KBM-7 (cell line): ENCODE data around the gene OR10A4.
"Not testable (repeated sequence)": the region's sequence is repeated elsewhere in the genome, so short reads cannot be mapped to it uniquely, and the experiment has no call there.

Source experiments
- DNase-seq: peaks from one replicate; pipeline ENCODE4 v3.0.0-alpha.2; 2015
- in situ Hi-C: fragments of 300-500 bp; cut with MboI; formaldehyde crosslinking; loops from 2 replicates; pipeline ENCODE4 v1.14.3; 2020; ENCODE audit warnings: low sequenced_read_pairs, low pct_unique_long_range_greater_than_20kb, mixed read lengths

OR10A4 gene, protein sequence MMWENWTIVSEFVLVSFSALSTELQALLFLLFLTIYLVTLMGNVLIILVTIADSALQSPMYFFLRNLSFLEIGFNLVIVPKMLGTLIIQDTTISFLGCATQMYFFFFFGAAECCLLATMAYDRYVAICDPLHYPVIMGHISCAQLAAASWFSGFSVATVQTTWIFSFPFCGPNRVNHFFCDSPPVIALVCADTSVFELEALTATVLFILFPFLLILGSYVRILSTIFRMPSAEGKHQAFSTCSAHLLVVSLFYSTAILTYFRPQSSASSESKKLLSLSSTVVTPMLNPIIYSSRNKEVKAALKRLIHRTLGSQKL

GRCh38 chr11:6876325-6876724, at the start of gene OR10A4:
TSS of gene OR10A4 (plus strand) at chr11:6876625. CDS start at chr11:6876648, 23 bp downstream.
- no peak for DNase-seq
- in situ Hi-C loops = no loop called here

GRCh38 chr11:6828103-6828502, 48.3 kb upstream of the OR10A4 start:
- in situ Hi-C loops = no loop called here
- DNase-seq = no peak

DNA sequence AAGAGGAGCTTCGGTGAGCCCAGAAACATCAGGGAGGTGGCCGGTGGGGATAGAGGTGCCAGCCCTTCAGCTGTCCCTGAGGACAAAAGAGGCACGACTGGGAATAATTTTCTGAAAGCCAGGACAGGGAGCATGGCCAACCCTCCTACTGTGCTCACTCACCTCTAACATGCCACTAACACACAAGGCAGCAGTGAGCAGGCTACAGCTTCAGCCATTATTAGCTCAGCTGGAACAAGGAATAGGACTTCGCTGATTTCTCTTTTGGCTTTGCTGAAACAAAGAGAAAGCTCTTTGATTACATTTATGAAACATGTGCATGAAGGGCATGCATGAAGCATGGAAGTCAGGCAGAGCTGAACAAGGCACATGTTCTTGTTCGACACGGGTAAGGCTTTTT, 43.1 kb upstream of the OR10A4 start:
- DNase-seq = no peak
- in situ Hi-C loops = no loop called here

GRCh38 chr11:6834021-6834420, 42.4 kb upstream of the OR10A4 start:
- in situ Hi-C loops = no loop called here
- DNase-seq = no peak

- no peak for DNase-seq
- in situ Hi-C loops = no loop called here
Observed at GRCh38 chr11:6841694-6842093, 34.7 kb upstream of the OR10A4 start.

DNA sequence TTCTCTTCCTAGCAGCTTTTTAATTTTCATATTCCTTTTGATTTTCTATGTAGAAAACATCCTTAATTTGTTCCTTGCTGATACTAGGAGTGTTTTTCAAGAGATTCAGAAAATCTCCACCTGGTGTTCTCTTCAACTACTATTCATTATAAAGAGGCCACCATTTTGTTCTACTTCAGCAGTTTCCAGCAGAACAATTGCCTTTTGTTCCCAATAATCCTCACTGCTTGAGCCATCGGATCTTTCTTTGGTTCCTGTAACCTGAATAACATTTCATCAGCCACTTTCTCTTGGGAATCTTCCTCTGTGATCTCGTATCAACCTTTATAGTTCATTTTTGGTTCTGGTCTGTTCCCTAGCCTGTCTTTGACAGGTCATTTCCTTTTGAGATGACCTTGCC, 32.8 kb upstream of the OR10A4 start:
- in situ Hi-C loops = no loop called here
- DNase-seq = no peak

GRCh38 chr11:6844356-6844755, 32.1 kb upstream of the OR10A4 start:
- in situ Hi-C loops = no loop called here
- no peak for DNase-seq

DNA sequence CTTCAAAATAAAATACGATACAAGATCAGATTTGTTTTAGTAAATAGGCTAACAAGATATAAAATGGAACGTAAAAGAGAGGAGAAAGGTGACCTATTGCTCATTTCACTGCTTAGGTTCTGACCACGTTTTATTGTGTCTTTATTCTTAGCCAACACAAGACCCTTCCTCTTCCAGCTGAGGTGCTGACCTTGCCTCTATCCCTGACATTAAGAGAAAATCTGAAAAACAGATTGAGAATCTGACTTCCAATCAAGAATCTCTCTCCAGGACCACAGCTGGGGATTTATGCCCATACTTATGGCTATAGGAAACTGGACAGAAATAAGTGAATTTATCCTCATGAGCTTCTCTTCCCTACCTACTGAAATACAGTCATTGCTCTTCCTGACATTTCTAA, 31.0 kb upstream of the OR10A4 start, which contains the start of gene OR10A5:
TSS of gene OR10A5 (plus strand) at position 301 of the 400 bp plus-strand sequence. CDS start at position 301, 0 bp downstream.
- in situ Hi-C loops = no loop called here
- DNase-seq = no peak

DNA sequence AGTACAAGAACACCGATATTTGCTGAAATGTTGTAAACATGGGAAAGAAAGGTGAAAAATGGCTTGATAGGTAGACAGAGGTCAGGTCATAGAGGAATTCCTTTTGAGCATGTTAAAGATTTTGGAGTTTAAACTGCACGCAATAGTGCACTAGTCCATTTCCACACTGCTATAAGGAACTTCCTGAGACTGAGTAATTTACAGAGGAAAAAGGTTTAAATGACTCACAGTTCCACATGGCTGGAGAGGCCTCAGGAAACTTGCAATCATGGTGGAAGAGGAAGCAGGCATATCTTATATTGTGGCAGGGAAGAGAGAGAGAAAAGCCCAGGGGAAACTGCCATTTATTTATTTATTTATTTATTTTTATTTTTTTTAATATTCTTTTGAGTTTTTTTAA, 25.9 kb upstream of the OR10A4 start:
- DNase-seq = no peak
- in situ Hi-C loops = no loop called here

GRCh38 chr11:6854801-6855200, 21.6 kb upstream of the OR10A4 start:
- DNase-seq, in situ Hi-C loops: not testable (repeated sequence)

DNA sequence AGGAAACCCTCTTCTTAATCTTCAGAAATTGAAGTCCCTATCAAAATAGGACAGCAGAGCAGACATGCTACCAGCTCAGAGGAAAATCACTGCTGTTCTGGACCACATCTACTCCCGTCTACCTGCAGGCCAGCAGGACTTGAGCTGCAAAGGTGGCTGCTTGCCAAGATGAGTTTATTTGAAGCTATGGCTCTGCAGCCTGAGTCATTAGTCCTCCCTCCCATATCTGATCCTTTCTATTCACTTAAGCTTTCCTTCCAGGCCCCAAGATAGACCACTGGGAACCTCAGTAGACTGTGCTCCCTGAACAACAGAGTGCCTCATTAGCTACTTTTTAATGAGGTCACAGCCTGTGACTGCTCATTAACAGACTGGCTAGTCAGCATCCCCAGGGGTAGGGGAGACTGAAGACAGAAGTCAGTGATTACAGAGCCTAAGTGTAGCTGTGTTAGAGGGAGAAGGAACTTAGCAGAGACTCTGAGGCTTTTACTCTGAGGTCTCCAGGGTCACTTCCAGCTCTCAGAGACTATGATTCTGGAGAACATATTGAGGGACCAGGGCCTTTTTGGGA, 20.4 kb upstream of the OR10A4 start:
- no peak for DNase-seq
- in situ Hi-C loops = no loop called here

DNA sequence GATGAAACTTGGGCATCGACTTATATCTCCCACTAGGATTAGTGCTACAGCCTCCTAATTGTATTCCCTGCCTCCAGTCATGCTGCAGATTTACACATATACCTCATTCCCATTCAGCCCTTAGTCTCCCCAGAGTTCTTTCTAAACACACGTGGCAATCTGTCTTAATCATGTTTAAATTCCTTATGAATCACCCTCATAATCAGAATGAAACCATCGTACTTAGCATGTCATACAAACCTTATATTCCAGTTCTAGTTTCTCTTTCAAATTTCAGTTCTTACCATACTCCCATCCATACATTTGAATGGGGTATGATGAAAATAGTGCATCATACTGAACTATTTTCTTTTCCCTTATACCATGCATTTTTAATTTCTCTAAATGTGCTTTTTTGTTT, 19.6 kb upstream of the OR10A4 start:
- no peak for DNase-seq

GRCh38 chr11:6862961-6863360, 13.5 kb upstream of the OR10A4 start, which contains the start of gene OR10A2:
TSS of gene OR10A2 (plus strand) at chr11:6863057. CDS start at chr11:6869755, 6,698 bp downstream.
- in situ Hi-C loops = no loop called here
- DNase-seq = no peak

More for the DNA sequence above, 19.6 kb upstream of the OR10A4 start:
- in situ Hi-C loops = no loop called here

DNA sequence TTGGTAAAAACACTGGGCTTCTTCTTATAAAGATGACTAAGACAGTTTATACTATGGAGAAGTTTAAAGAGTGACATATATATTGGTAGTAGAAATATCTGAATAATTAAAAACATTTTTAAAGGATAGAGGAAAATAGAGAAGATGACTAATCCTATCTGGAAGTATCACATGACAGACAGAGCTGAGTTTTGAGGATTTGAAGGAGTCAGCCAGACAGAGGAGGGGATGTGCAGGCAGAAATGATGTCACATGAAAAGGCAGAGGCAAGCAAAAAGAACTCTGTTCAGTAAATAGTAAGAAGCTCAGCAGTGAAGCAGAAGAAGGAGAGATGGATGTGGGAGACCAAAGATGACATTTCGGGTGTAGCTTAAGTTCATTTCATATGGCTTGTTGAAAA, 12.0 kb upstream of the OR10A4 start:
- no peak for DNase-seq
- in situ Hi-C loops = no loop called here

DNA sequence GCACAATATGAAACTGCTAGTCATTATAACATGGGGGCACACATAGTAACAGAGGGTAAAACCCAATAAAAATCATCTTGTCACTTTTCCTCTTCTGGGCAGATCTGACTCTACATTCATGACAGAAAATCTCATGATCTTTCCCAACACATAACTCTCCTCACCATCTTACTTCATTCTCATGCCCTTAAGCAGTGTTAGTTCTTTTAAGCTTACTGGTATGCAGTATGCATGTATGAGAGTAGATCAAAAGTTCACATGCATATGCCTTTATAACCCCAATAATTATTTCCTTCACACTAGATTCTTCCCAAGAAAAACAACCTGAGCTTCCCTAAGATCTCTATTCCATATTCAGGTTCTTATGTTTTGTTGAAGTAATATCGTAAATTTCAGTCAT, 5.1 kb upstream of the OR10A4 start:
- in situ Hi-C loops = no loop called here
- no peak for DNase-seq

DNA sequence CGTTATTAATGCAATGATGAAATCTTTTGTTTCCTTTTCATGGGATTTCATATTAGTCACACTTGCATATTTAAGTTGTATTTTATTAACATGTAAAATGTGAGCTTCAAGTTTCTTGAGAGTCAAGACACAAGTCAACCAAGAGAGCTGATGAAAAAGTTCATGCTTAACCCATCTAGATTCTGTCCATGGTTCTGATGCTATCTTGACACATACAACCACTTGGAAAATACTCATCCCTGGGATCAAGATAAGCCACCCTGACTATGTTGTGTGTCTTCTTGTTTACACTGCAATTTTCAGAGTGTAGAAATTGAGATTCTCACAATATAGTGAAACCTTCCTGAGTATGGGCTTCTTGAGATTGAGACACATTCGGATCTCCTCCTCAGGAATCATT, 664 bp upstream of the OR10A4 start:
- DNase-seq = no peak
- in situ Hi-C loops = no loop called here

- DNase-seq = no peak
- in situ Hi-C loops = no loop called here
Observed at GRCh38 chr11:6876914-6877313, 489 bp downstream of the OR10A4 start.

DNA sequence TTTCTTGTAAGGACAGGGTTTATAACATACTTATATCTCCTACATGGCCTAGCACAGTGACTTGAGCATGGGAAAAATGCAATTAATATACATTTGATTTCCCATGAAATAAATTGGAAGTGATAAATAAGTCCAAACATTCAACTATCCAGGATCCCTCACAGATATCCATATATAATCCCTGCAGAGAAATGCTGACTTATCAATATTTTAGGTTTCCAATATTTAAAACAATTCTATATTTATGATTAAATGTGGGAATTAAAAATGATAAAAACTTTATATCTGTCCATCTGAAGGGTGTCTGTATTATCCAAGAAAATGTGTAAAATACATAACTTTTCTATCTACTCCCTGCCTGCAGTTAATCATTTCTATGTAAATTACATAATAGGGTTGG, 6.3 kb downstream of the OR10A4 start:
- no peak for DNase-seq
- in situ Hi-C loops = no loop called here

DNA sequence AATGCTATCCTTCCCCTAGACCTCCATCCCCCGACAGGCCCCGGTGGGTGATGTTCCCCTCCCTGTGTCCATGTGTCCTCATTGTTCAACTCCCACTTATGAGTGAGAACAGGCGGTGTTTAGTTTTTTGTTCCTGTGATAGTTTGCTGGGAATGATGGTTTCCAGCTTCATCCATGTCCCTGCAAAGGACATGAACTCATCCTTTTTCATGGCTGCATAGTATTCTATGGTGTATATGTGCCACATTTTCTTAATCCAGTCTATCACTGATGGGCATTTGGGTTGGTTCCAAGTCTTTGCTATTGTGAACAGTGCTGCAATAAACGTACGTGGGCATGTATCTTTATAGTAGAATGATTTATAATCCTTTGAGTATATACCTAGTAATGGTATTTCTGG, 11.3 kb downstream of the OR10A4 start:
- DNase-seq, in situ Hi-C loops: not testable (repeated sequence)

- in situ Hi-C loops = no loop called here
- DNase-seq = no peak
Observed at GRCh38 chr11:6888830-6889229, 12.4 kb downstream of the OR10A4 start.

DNA sequence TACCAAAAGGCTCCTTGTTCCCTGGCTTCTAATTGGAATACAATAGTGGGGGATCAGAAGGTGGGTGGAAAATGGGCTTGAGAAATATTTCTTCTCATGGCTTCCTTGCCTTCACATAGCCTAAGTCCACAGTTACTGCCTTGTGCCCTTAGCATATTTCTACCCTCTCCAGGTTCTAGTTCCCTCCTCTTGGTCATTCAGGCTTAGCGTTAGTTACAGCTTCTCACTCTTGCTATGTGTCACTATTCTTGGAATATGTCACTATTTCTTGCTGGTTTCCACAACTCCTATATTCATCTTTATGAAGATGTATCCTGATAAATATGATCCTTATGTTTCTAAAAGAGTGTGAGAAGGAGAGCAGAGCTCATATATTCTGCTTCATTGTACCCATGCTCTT, 13.4 kb downstream of the OR10A4 start:
- DNase-seq = no peak
- in situ Hi-C loops = no loop called here
